H7 (cell line): Measurements from ENCODE around the gene SIPA1L2. TPM values are rescaled to one million over a fixed set of nuclear protein-coding genes. Genes with fewer than 3 reads are reported as not detected.

Source experiments
- DNase-seq: peaks from one replicate; pipeline ENCODE4 v3.0.0; 2012
- H3K27me3 ChIP-seq: 2 replicates; pipeline ENCODE4 v1.6.0; 2011; ENCODE audit warnings: mild to moderate bottlenecking, low read length; ENCODE audit not compliant: control insufficient read depth, insufficient read depth
- H3K36me3 ChIP-seq: replicated peaks from 2 replicates; pipeline ENCODE4 v1.5.1; 2011; ENCODE audit warnings: low read length; ENCODE audit not compliant: control insufficient read depth, insufficient read depth
- H3K4me3 ChIP-seq: 2 replicates; pipeline ENCODE4 v1.5.1; 2011; ENCODE audit warnings: low read depth, mild to moderate bottlenecking, control low read depth, low read length, moderate library complexity; ENCODE audit not compliant: insufficient read depth
- total RNA-seq: library from RNA; depleted of rRNA; stranded (reverse); fragments of >200 nt; shearing (Covaris generic); gene quantifications from 2 replicates; pipeline ENCODE4 v1.2.3, GENCODE V29; 2014

SIPA1L2 gene
- total RNA-seq, 1 experiment from 2014 or later, result 45.6 TPM

- Histone ChIP-seq H3K4me3 (no peak overlapping the region), H3K27me3 (no peaks in the 10 kb centered on the region), H3K36me3 (no peaks in the 10 kb centered on the region)
- DNase-seq, result no peak
These were observed 28.5 kb upstream of the SIPA1L2 start for GRCh38 chr1:232658386-232658785.

- no peaks in the 10 kb centered on the region for H3K27me3 ChIP-seq
- H3K36me3 ChIP-seq, result no peaks in the 10 kb centered on the region
- H3K4me3 ChIP-seq, result no peak overlapping the region
- DNase-seq, result no peak
These were observed 27.6 kb upstream of the SIPA1L2 start for GRCh38 chr1:232657426-232658005.

GRCh38 chr1:232655746-232656085 lies 25.8 kb upstream of the SIPA1L2 start:
- no peaks in the 10 kb centered on the region for H3K36me3 ChIP-seq
- no peak for DNase-seq
- H3K27me3 ChIP-seq, result no peaks in the 10 kb centered on the region
- no peak overlapping the region for H3K4me3 ChIP-seq

- Histone ChIP-seq H3K27me3 (no peaks in the 10 kb centered on the region), H3K4me3 (no peak overlapping the region), H3K36me3 (no peaks in the 10 kb centered on the region)
- no peak for DNase-seq
These were observed 25.3 kb upstream of the SIPA1L2 start for GRCh38 chr1:232655028-232655745.

GRCh38 chr1:232653789-232654188 lies 23.9 kb upstream of the SIPA1L2 start:
- Histone ChIP-seq H3K36me3 (no peaks in the 10 kb centered on the region), H3K27me3 (no peaks in the 10 kb centered on the region), H3K4me3 (no peak overlapping the region)
- DNase-seq, result no peak

GRCh38 chr1:232650845-232651244 lies 20.9 kb upstream of the SIPA1L2 start:
- no peaks in the 10 kb centered on the region for H3K27me3 ChIP-seq
- no peak for DNase-seq
- H3K4me3 ChIP-seq, result no peak overlapping the region
- H3K36me3 ChIP-seq, result no peaks in the 10 kb centered on the region

GRCh38 chr1:232650418-232650817 lies 20.5 kb upstream of the SIPA1L2 start:
- DNase-seq, result no peak

GRCh38 chr1:232648316-232648715 lies 18.4 kb upstream of the SIPA1L2 start:
- Histone ChIP-seq H3K4me3 (no peak overlapping the region), H3K27me3 (no peaks in the 10 kb centered on the region), H3K36me3 (no peaks in the 10 kb centered on the region)
- DNase-seq, result no peak

More at GRCh38 chr1:232650418-232650817, 20.5 kb upstream of the SIPA1L2 start:
- no peaks in the 10 kb centered on the region for H3K36me3 ChIP-seq
- H3K27me3 ChIP-seq, result no peaks in the 10 kb centered on the region
- H3K4me3 ChIP-seq, result no peak overlapping the region

- DNase-seq, result no peak
- no peaks in the 10 kb centered on the region for H3K36me3 ChIP-seq
- H3K27me3 ChIP-seq, result no peaks in the 10 kb centered on the region
- no peak overlapping the region for H3K4me3 ChIP-seq
These were observed 14.3 kb upstream of the SIPA1L2 start for GRCh38 chr1:232644209-232644608.

- no peak for DNase-seq
- Histone ChIP-seq H3K36me3 (no peaks in the 10 kb centered on the region), H3K4me3 (no peak overlapping the region), H3K27me3 (no peaks in the 10 kb centered on the region)
These were observed 13.3 kb upstream of the SIPA1L2 start for GRCh38 chr1:232643251-232643650.

- Histone ChIP-seq H3K27me3 (no peaks in the 10 kb centered on the region), H3K36me3 (no peaks in the 10 kb centered on the region), H3K4me3 (no peak overlapping the region)
- DNase-seq, result no peak
These were observed 11.6 kb upstream of the SIPA1L2 start for GRCh38 chr1:232641507-232641906.

GRCh38 chr1:232636799-232637198 lies 6.9 kb upstream of the SIPA1L2 start:
- no peak for DNase-seq
- Histone ChIP-seq H3K36me3 (no peaks in the 10 kb centered on the region), H3K4me3 (no peak overlapping the region), H3K27me3 (no peaks in the 10 kb centered on the region; the same call in 1 of the 2 replicates)

- H3K36me3 ChIP-seq, result no peaks in the 10 kb centered on the region
- H3K4me3 ChIP-seq, result no peak overlapping the region
- H3K27me3 ChIP-seq, result peaks cover 4% of the 10 kb centered on the region
- peak; percentile 39 for DNase-seq
These were observed 5.9 kb upstream of the SIPA1L2 start for GRCh38 chr1:232635778-232636356.

GRCh38 chr1:232635279-232635678 lies 5.3 kb upstream of the SIPA1L2 start:
- Histone ChIP-seq H3K27me3 (peaks cover 4% of the 10 kb centered on the region), H3K4me3 (no peak overlapping the region), H3K36me3 (no peaks in the 10 kb centered on the region)
- no peak for DNase-seq

GRCh38 chr1:232634096-232634495 lies 4.2 kb upstream of the SIPA1L2 start:
- Histone ChIP-seq H3K36me3 (no peaks in the 10 kb centered on the region), H3K27me3 (peaks cover 10% of the 10 kb centered on the region), H3K4me3 (no peak overlapping the region)
- no peak for DNase-seq
